HCT116 (cell line): ENCODE results near the gene PCGF2.

Experiments used
- CTCF ChIP-seq, 3 experiments: fragments of 200-600 bp in 1 of 3; sonication (generic) in 1 of 3; IDR thresholded peaks in 2 of 3; conservative IDR thresholded peaks in 1 of 3; 2 replicates each; pipeline ENCODE4 v1.5.1; 2012 to 2017; ENCODE audit warnings: low read depth in 2 of 3, low read length in 2 of 3, antibody characterized with exemption in 1 of 3, borderline replicate concordance in 1 of 3, control low read depth in 1 of 3, mild to moderate bottlenecking in 1 of 3, mixed read lengths in 1 of 3, mixed run types in 1 of 3, moderate library complexity in 1 of 3; ENCODE audit not compliant: insufficient read depth in 1 of 3
- ELF1 ChIP-seq: IDR thresholded peaks from 2 replicates; pipeline ENCODE4 v1.6.1; 2012; ENCODE audit warnings: low read depth, borderline replicate concordance
- MAX ChIP-seq: IDR thresholded peaks from 2 replicates; pipeline ENCODE4 v1.6.1; 2012
- POLR2A ChIP-seq: IDR thresholded peaks from 2 replicates; pipeline ENCODE4 v1.7.0; 2011; ENCODE audit warnings: borderline replicate concordance; ENCODE audit not compliant: insufficient read depth, insufficient read length; ENCODE audit errors: extremely low read depth
- POLR2AphosphoS5 ChIP-seq: IDR thresholded peaks from 2 replicates; pipeline ENCODE4 v1.6.1; 2011; ENCODE audit warnings: mild to moderate bottlenecking, low read depth, low read length, moderate library complexity
- SIN3A ChIP-seq: IDR thresholded peaks from 2 replicates; pipeline ENCODE4 v1.6.1; 2012; ENCODE audit warnings: low read depth
- SP1 ChIP-seq: IDR thresholded peaks from 2 replicates; pipeline ENCODE4 v1.6.1; 2012; ENCODE audit warnings: low read depth

DNA sequence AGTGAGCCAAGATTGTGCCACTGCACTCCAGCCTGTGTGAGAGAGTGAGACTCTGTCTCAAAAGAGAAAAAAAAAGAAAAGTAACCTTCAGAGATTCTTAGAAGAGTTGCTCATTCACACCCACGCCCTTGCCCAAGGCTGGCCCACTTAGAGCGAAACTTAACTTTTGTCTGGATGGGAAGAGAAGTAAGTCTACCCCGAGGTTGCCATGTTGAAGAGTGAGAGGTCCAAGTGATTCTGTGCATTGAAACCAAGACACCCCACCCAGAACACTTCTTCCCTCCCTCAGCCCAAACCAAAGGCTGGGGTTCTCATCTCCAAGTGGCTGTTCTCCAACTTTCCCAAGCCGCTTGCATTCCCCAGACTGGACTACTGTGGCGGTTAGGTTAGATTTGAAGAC, 20.4 kb downstream of the PCGF2 start:
- TF ChIP-seq SIN3A: no peak
- TF ChIP-seq POLR2A: no peak
- TF ChIP-seq CTCF (IDR thresholded peaks at IDR 0.05 in 2 of 3, conservative IDR thresholded peaks at IDR 0.05 in 1 of 3; ENCODE audit: borderline replicate concordance in 1 of 3, insufficient read depth in 1 of 3, low read depth in 2 of 3, low read length in 2 of 3): no peak
- TF ChIP-seq POLR2AphosphoS5: no peak
- no peak for TF ChIP-seq ELF1
- TF ChIP-seq MAX: no peak
- no peak for TF ChIP-seq SP1
